Fibroblast of skin of left quadriceps (primary cell): Measurements from ENCODE around the gene BTN1A1.

ENCODE experiments used
- DNase-seq, 2 experiments: peaks; one replicate each; pipeline ENCODE4 v3.0.0-alpha.2; 2013; ENCODE audit warnings: low read depth in 2 of 2

The BTN1A1 gene

GRCh38 chr6:26475823-26476729, 24.0 kb upstream of the BTN1A1 start:
- DNase-seq = no peak

GRCh38 chr6:26476896-26477295, 23.2 kb upstream of the BTN1A1 start:
- DNase-seq = no peak

GRCh38 chr6:26477426-26477825, 22.7 kb upstream of the BTN1A1 start:
- DNase-seq = no peak

- DNase-seq = no peak
Measured at GRCh38 chr6:26478100-26478984, 21.8 kb upstream of the BTN1A1 start.

- no peak for DNase-seq
Measured at GRCh38 chr6:26478985-26479278, 21.2 kb upstream of the BTN1A1 start.

GRCh38 chr6:26482338-26482737, 17.8 kb upstream of the BTN1A1 start:
- no peak for DNase-seq

- DNase-seq = no peak
Measured at GRCh38 chr6:26483727-26484126, 16.4 kb upstream of the BTN1A1 start.

- no peak for DNase-seq
Measured at GRCh38 chr6:26484161-26484560, 15.9 kb upstream of the BTN1A1 start.

- DNase-seq = no peak
Measured at GRCh38 chr6:26485112-26485780, 14.9 kb upstream of the BTN1A1 start.

- no peak for DNase-seq
Measured at GRCh38 chr6:26486358-26486757, 13.7 kb upstream of the BTN1A1 start.

GRCh38 chr6:26487466-26487865, 12.6 kb upstream of the BTN1A1 start:
- no peak for DNase-seq

- DNase-seq = no peak
Measured at GRCh38 chr6:26489996-26490964, 9.8 kb upstream of the BTN1A1 start.

- no peak for DNase-seq
Measured at GRCh38 chr6:26491604-26492003, 8.5 kb upstream of the BTN1A1 start.

GRCh38 chr6:26493258-26493657, 6.8 kb upstream of the BTN1A1 start:
- DNase-seq = no peak

GRCh38 chr6:26494117-26494516, 6.0 kb upstream of the BTN1A1 start:
- no peak for DNase-seq

GRCh38 chr6:26495281-26495680, 4.8 kb upstream of the BTN1A1 start:
- DNase-seq = no peak

- no peak for DNase-seq
Measured at GRCh38 chr6:26497610-26498009, 2.5 kb upstream of the BTN1A1 start.

GRCh38 chr6:26501482-26501986, 1.4 kb downstream of the BTN1A1 start:
- DNase-seq = no peak

GRCh38 chr6:26502165-26502564, 2.1 kb downstream of the BTN1A1 start:
- DNase-seq = no peak

GRCh38 chr6:26502626-26503025, 2.5 kb downstream of the BTN1A1 start:
- no peak for DNase-seq

- no peak for DNase-seq
Measured at GRCh38 chr6:26507658-26508057, 7.6 kb downstream of the BTN1A1 start.
